AG10803 (cell line): ENCODE data around the gene FAM110A.
"Not testable (repeated sequence)": the region's sequence is repeated elsewhere in the genome, so short reads cannot be mapped to it uniquely, and the experiment has no call there.

ENCODE experiments used
- DNase-seq: peaks from one replicate; pipeline ENCODE4 v3.0.0; 2010; ENCODE audit warnings: low read depth
- H3K4me3 ChIP-seq: 2 replicates; pipeline ENCODE4 v1.5.1; 2011; ENCODE audit warnings: mild to moderate bottlenecking, low read length, control low read depth
- TF ChIP-seq, protein P1 (sequence below): conservative IDR thresholded peaks from 2 replicates; pipeline ENCODE4 v1.5.1; 2011; ENCODE audit warnings: mild to moderate bottlenecking, low read length, control low read depth, inconsistent platforms

FAM110A gene

DNA sequence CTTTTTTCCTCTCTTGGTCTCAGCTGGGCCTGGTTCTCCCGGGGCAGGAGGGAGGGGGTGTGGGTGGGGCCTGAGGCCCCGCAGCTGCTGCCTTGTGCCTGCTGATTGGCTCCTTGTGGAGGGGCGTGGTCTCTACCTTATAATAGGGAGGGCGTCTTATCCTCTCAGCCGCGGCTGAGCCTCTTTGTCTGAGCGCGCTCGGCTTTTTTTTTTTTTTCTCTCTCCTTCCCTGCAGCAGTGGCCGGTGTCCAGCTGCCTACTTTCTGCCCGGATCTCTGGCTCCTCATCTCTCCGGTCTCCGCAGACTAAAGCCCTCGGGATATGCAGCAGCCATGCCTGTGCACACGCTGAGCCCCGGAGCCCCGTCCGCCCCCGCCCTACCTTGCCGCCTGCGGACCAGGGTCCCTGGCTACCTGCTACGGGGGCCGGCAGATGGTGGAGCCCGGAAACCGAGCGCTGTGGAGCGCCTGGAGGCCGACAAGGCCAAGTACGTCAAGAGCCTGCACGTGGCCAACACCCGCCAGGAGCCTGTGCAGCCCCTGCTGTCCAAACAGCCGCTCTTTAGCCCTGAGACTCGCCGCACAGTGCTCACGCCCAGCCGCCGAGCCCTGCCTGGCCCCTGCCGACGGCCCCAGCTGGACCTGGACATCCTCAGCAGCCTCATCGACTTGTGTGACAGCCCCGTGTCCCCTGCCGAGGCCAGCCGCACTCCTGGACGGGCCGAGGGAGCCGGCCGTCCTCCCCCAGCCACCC, 11.1 kb downstream of the FAM110A start:
- H3K4me3 ChIP-seq = peak overlapping the region; percentile 50
- peak; percentile 86 for DNase-seq
- TF ChIP-seq, protein P1, sequence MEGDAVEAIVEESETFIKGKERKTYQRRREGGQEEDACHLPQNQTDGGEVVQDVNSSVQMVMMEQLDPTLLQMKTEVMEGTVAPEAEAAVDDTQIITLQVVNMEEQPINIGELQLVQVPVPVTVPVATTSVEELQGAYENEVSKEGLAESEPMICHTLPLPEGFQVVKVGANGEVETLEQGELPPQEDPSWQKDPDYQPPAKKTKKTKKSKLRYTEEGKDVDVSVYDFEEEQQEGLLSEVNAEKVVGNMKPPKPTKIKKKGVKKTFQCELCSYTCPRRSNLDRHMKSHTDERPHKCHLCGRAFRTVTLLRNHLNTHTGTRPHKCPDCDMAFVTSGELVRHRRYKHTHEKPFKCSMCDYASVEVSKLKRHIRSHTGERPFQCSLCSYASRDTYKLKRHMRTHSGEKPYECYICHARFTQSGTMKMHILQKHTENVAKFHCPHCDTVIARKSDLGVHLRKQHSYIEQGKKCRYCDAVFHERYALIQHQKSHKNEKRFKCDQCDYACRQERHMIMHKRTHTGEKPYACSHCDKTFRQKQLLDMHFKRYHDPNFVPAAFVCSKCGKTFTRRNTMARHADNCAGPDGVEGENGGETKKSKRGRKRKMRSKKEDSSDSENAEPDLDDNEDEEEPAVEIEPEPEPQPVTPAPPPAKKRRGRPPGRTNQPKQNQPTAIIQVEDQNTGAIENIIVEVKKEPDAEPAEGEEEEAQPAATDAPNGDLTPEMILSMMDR = no peak

DNA sequence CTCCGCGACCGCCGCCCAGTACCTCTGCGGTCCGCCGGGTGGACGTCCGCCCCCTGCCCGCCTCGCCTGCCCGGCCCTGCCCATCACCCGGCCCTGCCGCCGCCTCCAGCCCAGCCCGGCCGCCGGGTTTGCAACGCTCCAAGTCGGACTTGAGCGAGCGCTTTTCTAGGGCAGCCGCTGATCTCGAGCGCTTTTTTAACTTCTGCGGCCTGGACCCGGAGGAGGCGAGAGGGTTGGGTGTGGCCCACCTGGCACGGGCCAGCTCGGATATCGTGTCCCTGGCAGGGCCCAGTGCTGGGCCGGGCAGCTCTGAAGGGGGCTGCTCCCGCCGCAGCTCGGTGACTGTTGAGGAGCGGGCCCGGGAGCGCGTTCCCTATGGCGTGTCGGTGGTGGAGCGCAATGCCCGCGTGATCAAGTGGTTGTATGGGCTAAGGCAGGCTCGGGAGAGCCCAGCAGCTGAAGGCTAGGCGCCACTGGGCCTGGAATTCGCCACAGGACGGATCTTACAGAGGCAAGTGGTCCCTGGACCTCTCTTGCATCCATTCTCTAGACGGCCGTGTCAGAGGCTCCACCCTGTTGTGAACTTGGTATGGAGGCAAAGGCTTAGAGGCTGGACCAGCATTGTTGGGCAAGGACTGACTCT, 11.8 kb downstream of the FAM110A start:
- no peak overlapping the region for H3K4me3 ChIP-seq
- TF ChIP-seq, protein P1 = no peak
- DNase-seq = no peak

DNA sequence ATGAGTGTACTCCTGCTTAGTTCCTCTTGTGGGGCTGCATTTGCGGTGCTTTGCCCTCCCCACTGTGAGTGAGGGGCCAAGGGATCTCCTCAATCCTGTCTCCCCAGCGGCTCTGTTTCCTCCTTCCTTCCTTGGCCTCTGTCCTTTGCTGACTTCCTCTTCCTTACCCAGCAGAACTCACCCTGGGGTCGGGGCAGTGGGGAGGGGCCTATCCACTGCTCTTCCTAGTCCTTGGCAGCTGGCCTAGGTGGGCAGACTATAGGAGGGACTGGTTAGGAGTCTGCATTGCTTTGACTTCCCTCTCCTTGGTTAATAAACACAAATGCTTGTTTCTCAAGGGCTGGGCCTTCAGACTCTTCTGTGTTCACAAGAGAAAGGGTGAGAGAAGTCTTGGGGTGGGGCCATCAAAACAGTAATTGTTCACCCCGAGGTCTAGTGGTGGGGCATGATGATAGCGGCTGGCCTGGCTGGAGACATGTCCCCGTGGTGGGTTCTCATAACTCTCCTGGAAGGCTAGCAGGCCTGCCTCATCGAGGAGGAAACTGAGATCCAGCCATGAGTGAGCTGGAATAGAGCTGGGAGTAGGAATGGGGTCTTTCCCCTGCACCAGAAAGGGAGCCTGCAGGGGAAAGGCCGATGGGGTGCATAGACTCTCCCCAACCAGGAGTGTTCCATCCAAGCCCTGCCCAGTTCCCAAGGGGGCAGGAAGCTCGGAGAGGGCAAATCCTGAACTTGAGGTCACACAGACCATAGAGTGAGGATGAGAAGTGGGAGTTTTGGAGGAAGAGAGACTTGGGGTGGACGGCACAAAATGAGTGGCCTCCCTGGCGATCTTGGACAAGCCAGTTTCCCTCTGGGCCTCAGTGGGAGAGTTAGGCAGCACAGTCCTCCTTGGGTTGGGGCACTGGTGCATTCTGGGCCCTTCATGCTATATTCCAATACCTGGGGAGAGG, 12.7 kb downstream of the FAM110A start:
- no peak overlapping the region for H3K4me3 ChIP-seq
- DNase-seq = no peak
- TF ChIP-seq, protein P1 = no peak

DNA sequence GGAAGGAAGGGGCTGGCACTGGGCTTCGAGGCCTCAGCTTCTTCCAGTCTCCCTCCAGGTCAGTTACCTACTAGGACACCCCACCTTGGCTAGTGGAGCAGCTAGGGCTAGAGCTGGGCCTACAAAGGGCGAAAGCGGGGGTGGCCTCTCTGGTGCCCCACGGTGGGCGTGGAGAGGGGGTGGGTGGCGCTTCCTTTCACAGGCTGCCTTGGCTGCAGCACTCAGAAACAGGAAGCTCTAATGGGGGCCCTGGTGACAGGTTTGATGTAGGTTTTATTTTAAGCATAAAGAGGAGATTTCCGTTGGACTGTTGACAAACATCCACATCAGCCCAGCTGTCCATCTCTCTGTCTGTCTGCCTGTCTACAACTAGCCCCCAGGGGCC, 13.4 kb downstream of the FAM110A start:
- DNase-seq = no peak
- TF ChIP-seq, protein P1 = no peak
- H3K4me3 ChIP-seq = no peak overlapping the region

DNA sequence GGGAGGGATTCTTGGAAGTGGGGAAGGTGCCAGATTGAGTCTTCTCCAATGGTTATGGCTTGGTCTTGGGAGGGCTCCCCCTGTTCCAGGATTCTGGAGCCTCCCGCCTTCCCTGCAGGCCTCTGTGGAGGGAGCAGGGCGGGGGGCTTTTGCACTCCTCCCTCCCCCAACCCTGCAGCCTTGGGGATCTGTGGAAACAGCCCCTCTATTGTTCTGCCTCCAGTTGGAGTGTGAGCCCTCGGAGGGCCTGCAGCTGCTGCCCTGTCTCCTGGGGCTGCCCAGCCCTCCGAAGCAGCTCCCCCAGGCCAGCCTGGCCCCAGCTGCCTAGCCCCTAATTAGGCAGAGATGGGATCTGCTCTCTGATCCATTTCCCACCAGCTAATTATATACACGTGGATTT, 14.7 kb downstream of the FAM110A start:
- TF ChIP-seq, protein P1 = no peak
- H3K4me3 ChIP-seq = no peak overlapping the region
- no peak for DNase-seq

DNA sequence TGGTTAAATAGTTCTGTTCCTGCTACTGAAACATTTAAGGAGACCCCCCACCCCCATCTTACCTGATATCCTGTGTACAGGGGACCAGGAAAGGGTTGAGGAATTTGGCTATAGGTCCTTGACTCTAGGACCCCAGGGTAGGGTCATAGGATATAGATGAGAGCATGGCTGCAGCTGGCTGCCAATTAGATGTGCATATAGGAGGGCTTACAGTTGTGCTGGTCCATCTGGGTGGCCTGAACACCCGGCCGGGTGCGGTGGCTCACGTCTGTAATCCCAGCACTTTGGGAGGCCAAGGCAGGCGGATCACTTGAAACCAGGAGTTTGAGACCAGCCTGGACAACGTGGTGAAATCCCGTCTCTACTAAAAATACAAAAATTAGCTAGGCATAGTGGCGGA, 15.2 kb downstream of the FAM110A start:
- DNase-seq, H3K4me3 ChIP-seq: not testable (repeated sequence)

DNA sequence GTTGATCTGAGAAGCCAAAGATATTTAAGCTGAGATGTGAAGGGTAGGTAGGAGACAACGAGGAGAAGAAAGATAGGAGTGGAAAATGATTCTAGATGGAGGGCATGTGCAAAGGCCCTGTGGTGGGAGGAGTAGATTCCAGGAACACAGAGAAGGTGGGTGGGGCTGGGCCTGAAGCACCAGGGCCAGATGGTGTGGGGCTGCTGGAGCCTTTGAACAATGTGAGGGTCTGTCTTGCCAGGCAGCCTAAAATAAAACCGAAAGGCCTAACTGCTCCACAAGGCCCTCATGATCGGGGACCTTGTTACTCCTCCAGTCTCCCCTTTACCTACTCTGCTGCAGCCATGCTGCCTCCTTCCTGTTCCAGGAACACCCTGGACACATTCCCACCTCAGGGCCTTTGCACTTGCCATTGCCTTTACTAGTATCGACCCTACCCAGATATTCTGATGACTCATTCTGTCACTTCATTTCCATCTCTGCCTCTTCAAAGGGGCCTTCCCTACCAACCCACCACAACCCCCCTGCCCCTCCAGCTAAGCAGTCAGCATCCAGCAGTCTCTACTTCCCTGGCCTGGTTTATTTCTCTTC, 20.0 kb downstream of the FAM110A start:
- TF ChIP-seq, protein P1 = no peak
- no peak overlapping the region for H3K4me3 ChIP-seq
- DNase-seq = no peak
